SK-N-SH treated with all-trans-retinoic acid at 6 μM for 48 hours (cell line): ENCODE results near the gene MAP4K4.

ENCODE experiments used
- ATAC-seq: fragments of 200-7000 bp; cut with Tn5 transposase; 3 replicates; pipeline ENCODE4 v1.9.1; 2020; ENCODE audit warnings: mild to moderate bottlenecking, moderate library complexity
- ARNTL ChIP-seq: fragments of 450-650 bp; formaldehyde crosslinking; IDR thresholded peaks from 2 replicates; pipeline ENCODE4 v1.5.0; 2020; ENCODE audit warnings: low read depth, mild to moderate bottlenecking, moderate library complexity, borderline replicate concordance
- CSDC2 ChIP-seq: fragments of 250-450 bp; sonication (Bioruptor Pico); IDR thresholded peaks from 2 replicates; pipeline ENCODE4 v1.5.0; 2020; ENCODE audit warnings: mild to moderate bottlenecking, moderate library complexity
- ESRRG ChIP-seq: fragments of 250-450 bp; sonication (Bioruptor Pico); IDR thresholded peaks from 2 replicates; pipeline ENCODE4 v1.6.1; 2021; ENCODE audit warnings: mild to moderate bottlenecking
- GLIS3 ChIP-seq: fragments of 250-450 bp; sonication (Bioruptor Pico); IDR thresholded peaks from 2 replicates; pipeline ENCODE4 v1.5.0; 2020; ENCODE audit warnings: mild to moderate bottlenecking, moderate library complexity
- ISL1 ChIP-seq: fragments of 250-450 bp; sonication (Bioruptor Pico); IDR thresholded peaks from 2 replicates; pipeline ENCODE4 v2.1.2; 2022; ENCODE audit warnings: mild to moderate bottlenecking, moderate library complexity
- OSR1 ChIP-seq: fragments of 250-450 bp; sonication (Bioruptor Pico); IDR thresholded peaks from 2 replicates; pipeline ENCODE4 v1.8.0; 2022; ENCODE audit warnings: moderate library complexity, mild to moderate bottlenecking, inconsistent platforms
- POU6F1 ChIP-seq: fragments of 250-450 bp; sonication (Bioruptor Pico); IDR thresholded peaks from 2 replicates; pipeline ENCODE4 v1.8.0; 2021; ENCODE audit warnings: low read depth, mild to moderate bottlenecking, moderate library complexity, borderline replicate concordance
- PPARA ChIP-seq: fragments of 250-450 bp; sonication (Bioruptor Pico); IDR thresholded peaks from 2 replicates; pipeline ENCODE4 v1.5.0; 2020; ENCODE audit warnings: mild to moderate bottlenecking, borderline replicate concordance
- RARB ChIP-seq: fragments of 250-450 bp; sonication (Bioruptor Pico); IDR thresholded peaks from 2 replicates; pipeline ENCODE4 v1.8.0; 2021; ENCODE audit warnings: mild to moderate bottlenecking, moderate library complexity
- SNAI2 ChIP-seq: fragments of 250-450 bp; sonication (Bioruptor Pico); IDR thresholded peaks from 2 replicates; pipeline ENCODE4 v1.5.0; 2020; ENCODE audit warnings: mild to moderate bottlenecking, moderate library complexity
- TCF4 ChIP-seq: fragments of 250-450 bp; sonication (Bioruptor Pico); IDR thresholded peaks from 2 replicates; pipeline ENCODE4 v1.8.0; 2021; ENCODE audit warnings: mild to moderate bottlenecking, moderate library complexity, borderline replicate concordance
- TOX ChIP-seq: fragments of 250-450 bp; sonication (Bioruptor Pico); IDR thresholded peaks from 2 replicates; pipeline ENCODE4 v1.8.0; 2021; ENCODE audit warnings: mild to moderate bottlenecking, moderate library complexity, borderline replicate concordance
- TSHZ2 ChIP-seq: fragments of 250-450 bp; sonication (Bioruptor Pico); IDR thresholded peaks from 2 replicates; pipeline ENCODE4 v1.5.0; 2020; ENCODE audit warnings: mild to moderate bottlenecking, moderate library complexity
- ZC3H10 ChIP-seq: fragments of 250-450 bp; sonication (Bioruptor Pico); IDR thresholded peaks from 2 replicates; pipeline ENCODE4 v1.5.1; 2021; ENCODE audit warnings: mild to moderate bottlenecking, moderate library complexity
- ZFP3 ChIP-seq: fragments of 250-450 bp; sonication (Bioruptor Pico); IDR thresholded peaks from 2 replicates; pipeline ENCODE4 v1.5.0; 2020; ENCODE audit warnings: mild to moderate bottlenecking, moderate library complexity
- ZFP30 ChIP-seq: fragments of 450-650 bp; formaldehyde crosslinking; IDR thresholded peaks from 2 replicates; pipeline ENCODE4 v1.5.0; 2022; ENCODE audit warnings: mild to moderate bottlenecking, moderate library complexity
- ZNF565 ChIP-seq: fragments of 450-650 bp; formaldehyde crosslinking; conservative IDR thresholded peaks from 2 replicates; pipeline ENCODE4 v1.5.0; 2020; ENCODE audit warnings: low read depth, mild to moderate bottlenecking, moderate library complexity
- ZNF70 ChIP-seq: fragments of 450-650 bp; formaldehyde crosslinking; IDR thresholded peaks from 2 replicates; pipeline ENCODE4 v1.5.0; 2020; ENCODE audit warnings: mild to moderate bottlenecking, moderate library complexity
- TF ChIP-seq, protein P1 (sequence below): fragments of 250-450 bp; sonication (Bioruptor Pico); IDR thresholded peaks from 2 replicates; pipeline ENCODE4 v1.5.1; 2020; ENCODE audit warnings: low read depth, mild to moderate bottlenecking, moderate library complexity
- TF ChIP-seq, protein P2 (sequence below): fragments of 250-450 bp; sonication (Bioruptor Pico); IDR thresholded peaks from 2 replicates; pipeline ENCODE4 v1.5.1; 2021; ENCODE audit warnings: mild to moderate bottlenecking, moderate library complexity
- TF ChIP-seq, protein P3 (sequence below): fragments of 250-450 bp; sonication (Bioruptor Pico); IDR thresholded peaks from 2 replicates; pipeline ENCODE4 v1.8.0; 2020; ENCODE audit warnings: mild to moderate bottlenecking, moderate library complexity, borderline replicate concordance

The MAP4K4 gene

DNA sequence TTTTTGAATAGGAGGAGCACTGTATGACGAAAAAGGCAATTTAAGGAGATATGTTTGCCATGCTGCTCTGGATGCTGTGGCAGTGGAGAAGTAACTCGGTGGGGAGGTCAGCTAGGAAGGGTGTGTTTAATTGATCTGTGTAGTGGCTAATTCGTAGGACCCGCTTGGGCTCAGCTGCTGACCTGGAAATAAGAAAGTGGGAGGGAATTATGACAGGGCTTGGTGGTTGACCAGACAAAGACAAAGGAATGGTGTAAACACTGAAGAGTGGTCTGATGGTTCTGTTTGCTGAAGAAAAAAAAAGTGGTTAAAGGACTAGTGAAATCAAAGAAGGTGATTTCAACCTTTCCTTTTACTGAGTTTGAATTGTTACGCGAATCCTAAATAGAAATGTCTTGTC lies 146.0 kb downstream of the MAP4K4 start:
- TF ChIP-seq ZNF565 (CRISPR knock-in tag) (no peak), POU6F1 (CRISPR knock-in tag) (no peak), PPARA (CRISPR knock-in tag) (no peak), CSDC2 (no peak), ISL1 (no peak), TCF4 (no peak), ZC3H10 (CRISPR knock-in tag) (no peak), RARB (no peak), ZNF70 (no peak), OSR1 (no peak), ZFP30 (CRISPR knock-in tag) (no peak), SNAI2 (CRISPR knock-in tag) (no peak)
- TF ChIP-seq, protein P1, sequence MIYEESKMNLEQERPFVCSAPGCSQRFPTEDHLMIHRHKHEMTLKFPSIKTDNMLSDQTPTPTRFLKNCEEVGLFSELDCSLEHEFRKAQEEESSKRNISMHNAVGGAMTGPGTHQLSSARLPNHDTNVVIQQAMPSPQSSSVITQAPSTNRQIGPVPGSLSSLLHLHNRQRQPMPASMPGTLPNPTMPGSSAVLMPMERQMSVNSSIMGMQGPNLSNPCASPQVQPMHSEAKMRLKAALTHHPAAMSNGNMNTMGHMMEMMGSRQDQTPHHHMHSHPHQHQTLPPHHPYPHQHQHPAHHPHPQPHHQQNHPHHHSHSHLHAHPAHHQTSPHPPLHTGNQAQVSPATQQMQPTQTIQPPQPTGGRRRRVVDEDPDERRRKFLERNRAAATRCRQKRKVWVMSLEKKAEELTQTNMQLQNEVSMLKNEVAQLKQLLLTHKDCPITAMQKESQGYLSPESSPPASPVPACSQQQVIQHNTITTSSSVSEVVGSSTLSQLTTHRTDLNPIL (CRISPR knock-in tag): no peak
- TF ChIP-seq, all 23 proteins: peak for 0
- no peak for ATAC-seq

DNA sequence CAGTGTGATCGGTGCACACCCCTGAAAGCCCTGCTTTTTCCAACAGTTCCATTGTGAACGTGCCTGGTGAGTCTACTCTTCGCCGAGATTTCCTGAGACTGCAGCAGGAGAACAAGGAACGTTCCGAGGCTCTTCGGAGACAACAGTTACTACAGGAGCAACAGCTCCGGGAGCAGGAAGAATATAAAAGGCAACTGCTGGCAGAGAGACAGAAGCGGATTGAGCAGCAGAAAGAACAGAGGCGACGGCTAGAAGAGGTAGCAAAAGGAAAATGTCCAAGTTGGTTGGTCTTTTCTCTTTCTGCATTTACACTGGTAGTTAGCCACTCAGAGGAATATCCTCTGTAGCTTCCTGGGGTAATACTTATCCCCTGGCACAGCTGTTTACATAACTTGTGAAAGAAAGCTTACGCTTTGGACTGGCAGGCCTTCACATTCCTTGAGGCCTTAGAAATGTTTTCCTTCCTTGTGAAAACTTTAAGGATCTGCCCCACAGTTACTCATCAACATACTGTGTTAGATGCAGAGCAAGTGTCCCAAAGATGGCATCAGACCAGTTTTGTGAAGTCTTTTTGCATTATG lies 146.6 kb downstream of the MAP4K4 start:
- TF ChIP-seq, protein P2, sequence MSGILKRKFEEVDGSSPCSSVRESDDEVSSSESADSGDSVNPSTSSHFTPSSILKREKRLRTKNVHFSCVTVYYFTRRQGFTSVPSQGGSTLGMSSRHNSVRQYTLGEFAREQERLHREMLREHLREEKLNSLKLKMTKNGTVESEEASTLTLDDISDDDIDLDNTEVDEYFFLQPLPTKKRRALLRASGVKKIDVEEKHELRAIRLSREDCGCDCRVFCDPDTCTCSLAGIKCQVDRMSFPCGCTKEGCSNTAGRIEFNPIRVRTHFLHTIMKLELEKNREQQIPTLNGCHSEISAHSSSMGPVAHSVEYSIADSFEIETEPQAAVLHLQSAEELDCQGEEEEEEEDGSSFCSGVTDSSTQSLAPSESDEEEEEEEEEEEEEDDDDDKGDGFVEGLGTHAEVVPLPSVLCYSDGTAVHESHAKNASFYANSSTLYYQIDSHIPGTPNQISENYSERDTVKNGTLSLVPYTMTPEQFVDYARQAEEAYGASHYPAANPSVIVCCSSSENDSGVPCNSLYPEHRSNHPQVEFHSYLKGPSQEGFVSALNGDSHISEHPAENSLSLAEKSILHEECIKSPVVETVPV (CRISPR knock-in tag): no peak
- TF ChIP-seq ZNF70: no peak
- TF ChIP-seq ESRRG (CRISPR knock-in tag): no peak
- no peak for TF ChIP-seq TOX
- TF ChIP-seq ZFP30 (CRISPR knock-in tag): no peak
- no peak for TF ChIP-seq GLIS3 (CRISPR knock-in tag)
- no peak for TF ChIP-seq SNAI2 (CRISPR knock-in tag)
- no peak for TF ChIP-seq ZNF565 (CRISPR knock-in tag)
- TF ChIP-seq ARNTL (CRISPR knock-in tag): no peak
- no peak for TF ChIP-seq CSDC2
- ATAC-seq: no peak

- TF ChIP-seq OSR1 (no peak), ZFP3 (CRISPR knock-in tag) (no peak), TOX (no peak), SNAI2 (CRISPR knock-in tag) (no peak)
- ATAC-seq: no peak
Observed at GRCh38 chr2:101846973-101847372, 149.5 kb downstream of the MAP4K4 start.

DNA sequence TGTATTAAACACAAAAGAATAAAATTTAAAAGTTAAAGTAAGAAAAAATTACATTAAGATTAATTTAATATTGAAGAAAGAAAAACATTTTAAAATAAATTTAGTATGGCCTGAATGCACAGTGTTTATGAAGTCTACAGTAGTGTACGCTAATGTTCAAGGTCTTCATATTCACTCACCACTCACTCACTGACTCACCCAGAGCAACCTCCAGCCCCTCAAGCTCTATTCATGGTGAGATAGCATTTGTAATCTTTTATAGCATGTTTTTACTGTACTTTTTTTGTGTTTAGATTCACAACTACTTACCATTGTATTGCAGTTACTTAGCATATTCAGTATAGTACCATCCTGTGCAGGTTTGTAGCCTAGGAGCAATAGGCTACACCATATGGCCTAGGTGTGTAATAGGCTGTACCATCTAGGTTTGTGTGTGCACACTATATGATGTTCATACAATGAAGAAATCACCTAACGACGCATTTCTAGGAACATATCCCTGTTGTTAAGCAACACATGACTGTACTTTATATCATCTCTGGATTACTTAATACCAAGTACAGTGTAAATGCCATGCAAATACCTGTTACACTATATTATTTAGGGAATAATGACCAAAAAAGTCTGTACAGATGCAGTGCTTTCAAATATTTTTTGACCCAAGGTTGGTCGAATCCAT lies 150.3 kb downstream of the MAP4K4 start:
- no peak for ATAC-seq
- TF ChIP-seq ARNTL (CRISPR knock-in tag) (no peak), TOX (no peak), CSDC2 (no peak), ESRRG (CRISPR knock-in tag) (no peak), RARB (no peak), ZFP3 (CRISPR knock-in tag) (no peak), ZC3H10 (CRISPR knock-in tag) (no peak), OSR1 (no peak), ISL1 (no peak), TSHZ2 (CRISPR knock-in tag) (no peak), POU6F1 (CRISPR knock-in tag) (no peak), ZFP30 (CRISPR knock-in tag) (no peak)
- TF ChIP-seq, protein P2 (CRISPR knock-in tag): no peak
- TF ChIP-seq, protein P3, sequence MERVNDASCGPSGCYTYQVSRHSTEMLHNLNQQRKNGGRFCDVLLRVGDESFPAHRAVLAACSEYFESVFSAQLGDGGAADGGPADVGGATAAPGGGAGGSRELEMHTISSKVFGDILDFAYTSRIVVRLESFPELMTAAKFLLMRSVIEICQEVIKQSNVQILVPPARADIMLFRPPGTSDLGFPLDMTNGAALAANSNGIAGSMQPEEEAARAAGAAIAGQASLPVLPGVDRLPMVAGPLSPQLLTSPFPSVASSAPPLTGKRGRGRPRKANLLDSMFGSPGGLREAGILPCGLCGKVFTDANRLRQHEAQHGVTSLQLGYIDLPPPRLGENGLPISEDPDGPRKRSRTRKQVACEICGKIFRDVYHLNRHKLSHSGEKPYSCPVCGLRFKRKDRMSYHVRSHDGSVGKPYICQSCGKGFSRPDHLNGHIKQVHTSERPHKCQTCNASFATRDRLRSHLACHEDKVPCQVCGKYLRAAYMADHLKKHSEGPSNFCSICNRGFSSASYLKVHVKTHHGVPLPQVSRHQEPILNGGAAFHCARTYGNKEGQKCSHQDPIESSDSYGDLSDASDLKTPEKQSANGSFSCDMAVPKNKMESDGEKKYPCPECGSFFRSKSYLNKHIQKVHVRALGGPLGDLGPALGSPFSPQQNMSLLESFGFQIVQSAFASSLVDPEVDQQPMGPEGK (CRISPR knock-in tag): no peak
